H1 (cell line): Measurements from ENCODE around the gene SLC37A1. TPM values are rescaled to one million over a fixed set of nuclear protein-coding genes. Genes with fewer than 3 reads are reported as not detected.

Source experiments
- CTCF ChIA-PET: fragments of 300-600 bp; sonication (Branson Sonifier 250); formaldehyde crosslinking; loops from one replicate; lab custom pipeline; 2021; ENCODE audit not compliant: partially characterized antibody; lab: Charles Lee
- POLR2A ChIA-PET: fragments of 300-600 bp; sonication (Branson Sonifier 250); formaldehyde crosslinking; loops from one replicate; lab custom pipeline; 2021; ENCODE audit warnings: inconsistent platforms; ENCODE audit not compliant: partially characterized antibody; lab: Charles Lee
- DNase-seq, 2 experiments: peaks; one replicate each; pipeline versions ENCODE4 v3.0.0 to v3.0.0-alpha.2; 2010 to 2022; ENCODE audit warnings: low spot score in 2 of 2, low read depth in 1 of 2, mixed read lengths in 1 of 2
- FAIRE-seq: peaks from 2 replicates; lab custom pipeline; 2011; peaks lifted over from hg19 to GRCh38; lab: Jason Lieb, UNC
- H2AFZ ChIP-seq: 2 replicates; pipeline ENCODE4 v1.8.1; 2012; ENCODE audit warnings: low read length, inconsistent platforms
- H2AK5ac ChIP-seq: 2 replicates; pipeline ENCODE4 v1.6.1; 2013; ENCODE audit warnings: low read depth, low read length
- H2BK120ac ChIP-seq: replicated peaks from 2 replicates; pipeline ENCODE3; 2013; ENCODE audit warnings: low read depth, low read length, inconsistent platforms
- H2BK12ac ChIP-seq: 2 replicates; pipeline ENCODE4 v1.6.1; 2013; ENCODE audit warnings: low read depth, low read length
- H2BK15ac ChIP-seq: 2 replicates; pipeline ENCODE4 v1.6.1; 2013; ENCODE audit warnings: low read length
- H2BK20ac ChIP-seq: 2 replicates; pipeline ENCODE4 v1.6.1; 2013; ENCODE audit warnings: low read length
- H2BK5ac ChIP-seq: 2 replicates; pipeline ENCODE4 v1.6.1; 2013; ENCODE audit warnings: low read depth, low read length
- H3K14ac ChIP-seq: 2 replicates; pipeline ENCODE4 v1.6.1; 2013; ENCODE audit warnings: inconsistent platforms; ENCODE audit not compliant: insufficient read length
- H3K18ac ChIP-seq: 2 replicates; pipeline ENCODE4 v1.6.1; 2013; ENCODE audit warnings: low read length; ENCODE audit errors: extremely low read depth
- H3K23ac ChIP-seq: 2 replicates; pipeline ENCODE4 v1.6.1; 2013; ENCODE audit warnings: inconsistent platforms; ENCODE audit not compliant: insufficient read length
- H3K23me2 ChIP-seq: 2 replicates; pipeline ENCODE4 v1.6.1; 2013; ENCODE audit warnings: low read depth, low read length
- H3K27ac ChIP-seq: 2 replicates; pipeline ENCODE4 v1.6.1; 2011; ENCODE audit warnings: low read depth, low read length, inconsistent platforms
- H3K27me3 ChIP-seq, 4 experiments: replicated peaks in 1 of 4; 1 replicate in 1 of 4; 2 replicates in 3 of 4; pipeline versions ENCODE4 v1.6.1 to v1.8.1; 2011 to 2013; ENCODE audit warnings: low read length in 3 of 4, mild to moderate bottlenecking in 3 of 4, inconsistent platforms in 2 of 4, mixed read lengths in 2 of 4, moderate library complexity in 1 of 4; ENCODE audit not compliant: control insufficient read depth in 3 of 4, insufficient read depth in 3 of 4; ENCODE audit errors: extremely low read depth in 1 of 4
- H3K36me3 ChIP-seq, 4 experiments: 2 replicates each; pipeline versions ENCODE4 v1.6.1 to v1.8.1; 2011 to 2013; ENCODE audit warnings: mild to moderate bottlenecking in 4 of 4, low read length in 3 of 4, moderate library complexity in 2 of 4, control low read depth in 1 of 4, inconsistent platforms in 1 of 4; ENCODE audit not compliant: insufficient read depth in 4 of 4, control insufficient read depth in 2 of 4
- H3K4ac ChIP-seq: replicated peaks from 2 replicates; pipeline ENCODE3; 2013; ENCODE audit warnings: low read length, low read depth, mixed read lengths, inconsistent platforms; ENCODE audit not compliant: insufficient read length
- H3K4me1 ChIP-seq, 4 experiments: replicated peaks in 1 of 4; 1 replicate in 1 of 4; 2 replicates in 3 of 4; pipeline versions ENCODE4 v1.6.1 to v1.8.1; 2011 to 2013; ENCODE audit warnings: low read length in 3 of 4, inconsistent platforms in 2 of 4, mixed read lengths in 1 of 4; ENCODE audit not compliant: insufficient read depth in 4 of 4, control insufficient read depth in 3 of 4
- H3K4me2 ChIP-seq, 2 experiments: 2 replicates each; pipeline versions ENCODE4 v1.6.1 to v1.8.1; 2011 to 2013; ENCODE audit warnings: low read depth in 2 of 2, low read length in 2 of 2, control low read depth in 1 of 2, inconsistent platforms in 1 of 2, mild to moderate bottlenecking in 1 of 2; ENCODE audit not compliant: insufficient read depth in 1 of 2
- H3K4me3 ChIP-seq, 4 experiments: fragments of 200-600, 300-600 bp in 1 of 4; sonication (generic), shearing (Covaris generic), sonication (Bioruptor Twin) in 1 of 4; 2 replicates each; pipeline versions ENCODE4 v1.5.1 to v1.8.1; 2011 to 2016; ENCODE audit warnings: low read length in 4 of 4, low read depth in 3 of 4, control low read depth in 2 of 4, inconsistent platforms in 2 of 4, mild to moderate bottlenecking in 2 of 4, mixed read lengths in 1 of 4, moderate library complexity in 1 of 4; ENCODE audit not compliant: insufficient read depth in 2 of 4; ENCODE audit errors: extremely low read depth in 1 of 4
- H3K56ac ChIP-seq: replicated peaks from 2 replicates; pipeline ENCODE3; 2013; ENCODE audit warnings: low read depth, mild to moderate bottlenecking, mixed read lengths, low read length, inconsistent platforms; ENCODE audit not compliant: insufficient read length
- H3K79me1 ChIP-seq: 2 replicates; pipeline ENCODE4 v1.6.1; 2013; ENCODE audit warnings: low read depth, low read length, control low read depth
- H3K79me2 ChIP-seq, 2 experiments: 2 replicates each; pipeline versions ENCODE4 v1.6.1 to v1.8.1; 2012 to 2013; ENCODE audit warnings: low read length in 2 of 2, mild to moderate bottlenecking in 2 of 2, inconsistent platforms in 1 of 2; ENCODE audit not compliant: insufficient read depth in 2 of 2, control insufficient read depth in 1 of 2
- H3K9ac ChIP-seq, 4 experiments: replicated peaks in 1 of 4; 1 replicate in 1 of 4; 2 replicates in 3 of 4; pipeline versions ENCODE4 v1.6.1 to v1.8.1; 2011 to 2013; ENCODE audit warnings: low read depth in 3 of 4, low read length in 3 of 4, control low read depth in 2 of 4, mild to moderate bottlenecking in 2 of 4, moderate library complexity in 2 of 4, inconsistent platforms in 1 of 4; ENCODE audit errors: extremely low read depth in 1 of 4
- H3K9me3 ChIP-seq, 2 experiments: 2 replicates each; pipeline versions ENCODE4 v1.6.1 to v1.8.1; 2012 to 2013; ENCODE audit warnings: mild to moderate bottlenecking in 2 of 2, moderate library complexity in 2 of 2, control low read depth in 1 of 2, inconsistent platforms in 1 of 2, low read depth in 1 of 2, low read length in 1 of 2, mixed read lengths in 1 of 2; ENCODE audit not compliant: insufficient read depth in 2 of 2
- H4K20me1 ChIP-seq, 2 experiments: replicated peaks in 1 of 2; 2 replicates each; pipeline versions ENCODE3 to v1.8.1; 2011 to 2013; ENCODE audit warnings: inconsistent platforms in 2 of 2, low read length in 2 of 2, mild to moderate bottlenecking in 1 of 2; ENCODE audit not compliant: insufficient read depth in 2 of 2, control insufficient read depth in 1 of 2
- H4K5ac ChIP-seq: 2 replicates; pipeline ENCODE4 v1.6.1; 2013; ENCODE audit warnings: low read length, low read depth, mixed read lengths, inconsistent platforms; ENCODE audit not compliant: insufficient read length
- H4K8ac ChIP-seq: 2 replicates; pipeline ENCODE4 v1.8.0; 2013; ENCODE audit warnings: mild to moderate bottlenecking, moderate library complexity, low read length, inconsistent platforms; ENCODE audit not compliant: insufficient read depth; ENCODE audit errors: extremely low read depth
- H4K91ac ChIP-seq: replicated peaks from 2 replicates; pipeline ENCODE3; 2013; ENCODE audit warnings: low read length, mixed read lengths, inconsistent platforms; ENCODE audit not compliant: insufficient read length
- ATF3 ChIP-seq: IDR thresholded peaks from 2 replicates; pipeline ENCODE4 v1.6.1; 2011; ENCODE audit warnings: low read depth, mild to moderate bottlenecking, low read length; ENCODE audit not compliant: insufficient read depth
- WGBS, 2 experiments: shearing (Covaris generic) in 1 of 2; methylation state at CpG; one replicate each; pipeline versions ENCODE4 v1.1.6 to v1.1.7; 2013 to 2015; ENCODE audit warnings: low lambda C conversion rate in 2 of 2, mixed read lengths in 2 of 2, inconsistent platforms in 1 of 2, low coverage in 1 of 2, missing lambda C conversion rate in 1 of 2; ENCODE audit not compliant: insufficient replicate concordance in 2 of 2, insufficient coverage in 1 of 2, insufficient read length in 1 of 2; ENCODE audit errors: extremely low coverage in 1 of 2, missing lambda C conversion rate in 1 of 2; 5-methylcytosine and 5-hydroxymethylcytosine counted together
- polyA plus RNA-seq, 7 experiments: library from polyadenylated mRNA; depleted of rRNA in 3 of 7; stranded (reverse) in 5 of 7; unstranded in 2 of 7; fragments of >200 nt in 5 of 7; fragments of 200-250 nt in 2 of 7; gene quantifications; 1 replicate in 5 of 7; 2 replicates in 1 of 7; 4 replicates in 1 of 7; pipeline versions ENCODE4 v1.2.1 to v1.2.3, GENCODE V29; 2011 to 2013; ENCODE audit warnings: missing spikeins in 2 of 7, mixed read lengths in 2 of 7
- total RNA-seq: library from RNA; stranded (reverse); fragmentation: NEBNext Ultra II Directional; extraction: Animal tissue kit (Norgen Biotek cat#: 25700); gene quantifications from 2 replicates; pipeline ENCODE4 v1.2.1, GENCODE V29; 2021

SLC37A1 gene
- total and polyA plus RNA-seq, 2 of the 8 experiments (the other 6 are each of a cell fraction or from before 2014, with no cell fraction given), result 15.6 to 30.9 TPM

- H3K79me2 ChIP-seq, result no peaks in the 10 kb centered on the region
- no peak overlapping the region for H2BK120ac ChIP-seq
- no peak overlapping the region for H3K4me3 ChIP-seq
- H2BK15ac ChIP-seq, result no peak overlapping the region
- no peak overlapping the region for H4K91ac ChIP-seq
- H3K27ac ChIP-seq, result no peak overlapping the region
- H2BK20ac ChIP-seq, result no peak overlapping the region
- DNase-seq (no peak), FAIRE-seq (no peak)
- no peak overlapping the region for H3K23ac ChIP-seq
- H3K14ac ChIP-seq, result no peak overlapping the region
- H3K18ac ChIP-seq, result no peak overlapping the region
- H2AK5ac ChIP-seq, result no peak overlapping the region
- H3K4ac ChIP-seq, result no peak overlapping the region
- no peak overlapping the region for H4K5ac ChIP-seq
- no peak overlapping the region for H2BK12ac ChIP-seq
- peaks cover 0 to 7% (median 3%) of the 10 kb centered on the region in 4 experiments; a peak in 3 of 7 replicates for H3K27me3 ChIP-seq
- peaks cover 4% of the 10 kb centered on the region; the same call in 1 of the 2 replicates for H3K23me2 ChIP-seq
- H3K36me3 ChIP-seq, result no peaks in the 10 kb centered on the region
- H3K4me2 ChIP-seq, result no peak overlapping the region
- H4K20me1 ChIP-seq, result no peaks in the 10 kb centered on the region
- H3K56ac ChIP-seq, result no peak overlapping the region
- TF ChIP-seq ATF3, result no peak
- H3K4me1 ChIP-seq, result peaks cover 0 to 8% (median 3%) of the 10 kb centered on the region in 4 experiments; a peak in 4 of 7 replicates
- ChIA-PET POLR2A (interaction anchor here (0.9 to 1.2 kb wide), 4 partner anchors 11 to 155 kb away, joined by 3 to 5 read pairs (median 4); no protein-coding TSS in a partner anchor), CTCF (interaction anchor here (1.6 to 2.1 kb wide), 2 partner anchors 8 to 34 kb away, joined by 5 to 7 read pairs; no protein-coding TSS in a partner anchor)
- H4K8ac ChIP-seq, result no peak overlapping the region; the same call in 1 of the 2 replicates
- H3K9ac ChIP-seq, result no peak overlapping the region
- WGBS, 2 experiments, result 93% methylated on average over 14 of the region's 14 CpGs; no CpG with 5 or more reads in 1 of the 2 experiments
- H3K79me1 ChIP-seq, result 0 out of 2 replicates have a peak, but pooled peaks cover 2% of the 10 kb centered on the region
- H2AFZ ChIP-seq, result no peak overlapping the region
- no peak overlapping the region for H2BK5ac ChIP-seq
- no peaks in the 10 kb centered on the region for H3K9me3 ChIP-seq
Observed at GRCh38 chr21:42626171-42626570, 112.5 kb downstream of the SLC37A1 start.
